Karpas-422 (cell line): ENCODE measurements around the gene FHIT. TPM values are rescaled to one million over a fixed set of nuclear protein-coding genes. Genes with fewer than 3 reads are reported as not detected.

ENCODE experiments used
- DNase-seq: peaks from one replicate; pipeline ENCODE4 v3.0.0-alpha.2; 2015
- H2AFZ ChIP-seq: fragments of 200-600 bp; sonication (generic); 2 replicates; pipeline ENCODE4 v1.6.1; 2014; ENCODE audit warnings: antibody characterized with exemption, low read length, mixed read lengths
- H3K27ac ChIP-seq: fragments of 200-600 bp; sonication (generic); 2 replicates; pipeline ENCODE4 v1.5.1; 2014; ENCODE audit warnings: mild to moderate bottlenecking, low read length, moderate library complexity
- H3K27me3 ChIP-seq: fragments of 200-600 bp; sonication (generic); 2 replicates; pipeline ENCODE4 v1.6.1; 2014; ENCODE audit warnings: low read length, mixed read lengths
- H3K36me3 ChIP-seq: fragments of 200-600 bp; sonication (generic); 2 replicates; pipeline ENCODE4 v1.6.1; 2014; ENCODE audit warnings: low read length, mixed read lengths; ENCODE audit not compliant: insufficient read depth
- H3K4me1 ChIP-seq: fragments of 200-600 bp; sonication (generic); 2 replicates; pipeline ENCODE4 v1.6.1; 2014; ENCODE audit warnings: mild to moderate bottlenecking, low read length, mixed read lengths
- H3K4me2 ChIP-seq: fragments of 200-600 bp; sonication (generic); 2 replicates; pipeline ENCODE4 v1.6.1; 2014; ENCODE audit warnings: low read length, low read depth, mild to moderate bottlenecking; ENCODE audit not compliant: poor library complexity, severe bottlenecking
- H3K4me3 ChIP-seq: fragments of 200-600 bp; sonication (generic); 2 replicates; pipeline ENCODE4 v1.5.1; 2014; ENCODE audit warnings: mild to moderate bottlenecking, antibody characterized with exemption, low read length, mixed read lengths
- H3K79me2 ChIP-seq: fragments of 200-600 bp; sonication (generic); 2 replicates; pipeline ENCODE4 v1.6.1; 2014; ENCODE audit warnings: mild to moderate bottlenecking, low read length, mixed read lengths
- H3K9ac ChIP-seq: fragments of 200-600 bp; sonication (generic); 2 replicates; pipeline ENCODE4 v1.6.0; 2014; ENCODE audit warnings: low read length
- H3K9me2 ChIP-seq: fragments of 200-600 bp; sonication (generic), shearing (Covaris generic); replicated peaks from 2 replicates; pipeline ENCODE4 v1.6.0; 2014; ENCODE audit warnings: mild to moderate bottlenecking, low read length, moderate library complexity; ENCODE audit not compliant: insufficient read depth
- H3K9me3 ChIP-seq: fragments of 300-700, 200-600 bp; sonication (generic); 2 replicates; pipeline ENCODE4 v1.6.1; 2014; ENCODE audit warnings: low read length, mixed read lengths
- H4K20me1 ChIP-seq: fragments of 200-600 bp; sonication (generic); 2 replicates; pipeline ENCODE4 v1.6.1; 2014; ENCODE audit warnings: mild to moderate bottlenecking, antibody characterized with exemption, low read length, low read depth; ENCODE audit not compliant: insufficient read depth
- total RNA-seq: library from RNA; depleted of rRNA; stranded (reverse); fragments of >200 nt; shearing (Covaris generic); gene quantifications from 2 replicates; pipeline ENCODE4 v1.2.3, GENCODE V29; 2014; ENCODE audit warnings: low replicate concordance

FHIT gene
- total RNA-seq, 1 experiment from 2014 or later: not detected

- H3K9ac ChIP-seq: no peak overlapping the region
- no peak overlapping the region for H3K27ac ChIP-seq
- H4K20me1 ChIP-seq: no peaks in the 10 kb centered on the region
- H3K27me3 ChIP-seq: no peaks in the 10 kb centered on the region
- no peak overlapping the region for H3K4me3 ChIP-seq
- no peaks in the 10 kb centered on the region for H3K9me2 ChIP-seq
- no peaks in the 10 kb centered on the region for H3K79me2 ChIP-seq
- H3K36me3 ChIP-seq: no peaks in the 10 kb centered on the region
- DNase-seq: no peak
- H3K4me1 ChIP-seq: no peaks in the 10 kb centered on the region
- peaks cover 4% of the 10 kb centered on the region; the same call in 1 of the 2 replicates for H3K9me3 ChIP-seq
- no peak overlapping the region for H3K4me2 ChIP-seq
- H2AFZ ChIP-seq: no peak overlapping the region
These were observed 1022.4 kb downstream of the FHIT start for GRCh38 chr3:60228823-60229222.

- Histone ChIP-seq H3K4me3 (no peak overlapping the region), H3K4me2 (no peak overlapping the region), H3K9me3 (peaks cover 7% of the 10 kb centered on the region), H3K9ac (no peak overlapping the region), H3K9me2 (no peaks in the 10 kb centered on the region), H3K27me3 (no peaks in the 10 kb centered on the region), H4K20me1 (no peaks in the 10 kb centered on the region), H3K4me1 (no peaks in the 10 kb centered on the region), H2AFZ (no peak overlapping the region), H3K27ac (no peak overlapping the region), H3K79me2 (no peaks in the 10 kb centered on the region), H3K36me3 (no peaks in the 10 kb centered on the region)
- DNase-seq: no peak
These were observed 1024.3 kb downstream of the FHIT start for GRCh38 chr3:60226912-60227311.

GRCh38 chr3:60225848-60226247, 1025.4 kb downstream of the FHIT start:
- no peaks in the 10 kb centered on the region for H3K27me3 ChIP-seq
- H3K9ac ChIP-seq: no peak overlapping the region
- H3K79me2 ChIP-seq: no peaks in the 10 kb centered on the region
- H3K4me1 ChIP-seq: no peaks in the 10 kb centered on the region
- no peak overlapping the region for H2AFZ ChIP-seq
- H3K36me3 ChIP-seq: no peaks in the 10 kb centered on the region
- no peak overlapping the region for H3K27ac ChIP-seq
- no peak overlapping the region for H3K4me3 ChIP-seq
- H4K20me1 ChIP-seq: no peaks in the 10 kb centered on the region
- peaks cover 11% of the 10 kb centered on the region for H3K9me3 ChIP-seq
- H3K4me2 ChIP-seq: no peak overlapping the region
- H3K9me2 ChIP-seq: no peaks in the 10 kb centered on the region
- DNase-seq: no peak

- Histone ChIP-seq H3K9me2 (no peaks in the 10 kb centered on the region), H3K4me3 (no peak overlapping the region), H3K9me3 (peaks cover 7% of the 10 kb centered on the region), H3K9ac (no peak overlapping the region), H3K27me3 (no peaks in the 10 kb centered on the region), H3K79me2 (no peaks in the 10 kb centered on the region), H2AFZ (no peak overlapping the region), H3K36me3 (no peaks in the 10 kb centered on the region), H3K4me1 (no peaks in the 10 kb centered on the region), H3K4me2 (no peak overlapping the region), H4K20me1 (no peaks in the 10 kb centered on the region), H3K27ac (no peak overlapping the region)
- no peak for DNase-seq
These were observed 1030.5 kb downstream of the FHIT start for GRCh38 chr3:60220768-60221167.

GRCh38 chr3:60219501-60219900, 1031.8 kb downstream of the FHIT start:
- no peak for DNase-seq
- Histone ChIP-seq H3K4me1 (no peaks in the 10 kb centered on the region), H3K9me2 (no peaks in the 10 kb centered on the region), H3K27ac (no peak overlapping the region), H2AFZ (no peak overlapping the region), H3K4me3 (no peak overlapping the region), H3K36me3 (no peaks in the 10 kb centered on the region), H3K27me3 (no peaks in the 10 kb centered on the region), H3K9ac (no peak overlapping the region), H3K9me3 (peaks cover 7% of the 10 kb centered on the region), H3K4me2 (no peak overlapping the region), H4K20me1 (no peaks in the 10 kb centered on the region), H3K79me2 (no peaks in the 10 kb centered on the region)

- H2AFZ ChIP-seq: no peak overlapping the region
- no peak overlapping the region for H3K27ac ChIP-seq
- no peak overlapping the region for H3K4me2 ChIP-seq
- no peaks in the 10 kb centered on the region for H4K20me1 ChIP-seq
- no peak overlapping the region for H3K9ac ChIP-seq
- no peak overlapping the region for H3K4me3 ChIP-seq
- H3K36me3 ChIP-seq: no peaks in the 10 kb centered on the region
- H3K27me3 ChIP-seq: no peaks in the 10 kb centered on the region
- DNase-seq: no peak
- peaks cover 7% of the 10 kb centered on the region for H3K9me3 ChIP-seq
- H3K4me1 ChIP-seq: no peaks in the 10 kb centered on the region
- H3K9me2 ChIP-seq: no peaks in the 10 kb centered on the region
- no peaks in the 10 kb centered on the region for H3K79me2 ChIP-seq
These were observed 1033.9 kb downstream of the FHIT start for GRCh38 chr3:60217156-60217911.

GRCh38 chr3:60216462-60217075, 1034.7 kb downstream of the FHIT start:
- Histone ChIP-seq H3K27me3 (no peaks in the 10 kb centered on the region), H3K9ac (no peak overlapping the region)

GRCh38 chr3:60215946-60216345, 1035.3 kb downstream of the FHIT start:
- DNase-seq: no peak
- H3K9ac ChIP-seq: no peak overlapping the region
- no peaks in the 10 kb centered on the region for H3K79me2 ChIP-seq
- H3K27ac ChIP-seq: no peak overlapping the region
- no peaks in the 10 kb centered on the region for H3K4me1 ChIP-seq
- no peak overlapping the region for H3K4me2 ChIP-seq
- no peak overlapping the region for H2AFZ ChIP-seq
- no peaks in the 10 kb centered on the region for H3K27me3 ChIP-seq
- no peaks in the 10 kb centered on the region for H3K36me3 ChIP-seq
- no peaks in the 10 kb centered on the region for H4K20me1 ChIP-seq
- no peaks in the 10 kb centered on the region for H3K9me2 ChIP-seq
- H3K4me3 ChIP-seq: no peak overlapping the region
- peaks cover 3% of the 10 kb centered on the region; the same call in 1 of the 2 replicates for H3K9me3 ChIP-seq

More at GRCh38 chr3:60216462-60217075, 1034.7 kb downstream of the FHIT start:
- no peak overlapping the region for H3K4me3 ChIP-seq
- no peaks in the 10 kb centered on the region for H3K79me2 ChIP-seq
- no peak overlapping the region for H2AFZ ChIP-seq
- no peak overlapping the region for H3K4me2 ChIP-seq
- H3K9me3 ChIP-seq: peaks cover 3% of the 10 kb centered on the region; the same call in 1 of the 2 replicates
- H3K27ac ChIP-seq: no peak overlapping the region
- no peaks in the 10 kb centered on the region for H3K36me3 ChIP-seq
- DNase-seq: no peak
- H3K9me2 ChIP-seq: no peaks in the 10 kb centered on the region
- H4K20me1 ChIP-seq: no peaks in the 10 kb centered on the region
- H3K4me1 ChIP-seq: no peaks in the 10 kb centered on the region
